ENCODE results near the gene SPRR2A. TPM values are rescaled to one million over a fixed set of nuclear protein-coding genes. Genes with fewer than 3 reads are reported as not detected.
"Not testable (repeated sequence)": the region's sequence is repeated elsewhere in the genome, so short reads cannot be mapped to it uniquely, and the experiment has no call there.

Gene SPRR2A
- polyA plus RNA-seq, 1 experiment: not detected

GRCh38 chr1:153025797-153026196 is 31.5 kb downstream of the SPRR2A start:
- Histone ChIP-seq H3K27me3 (ENCODE audit: control insufficient read depth, insufficient read depth, low read length) (no peaks in the 10 kb centered on the region), H3K4me3 (ENCODE audit: low read depth, low read length) (no peak overlapping the region), H3K9me3 (ENCODE audit: control insufficient read depth, insufficient read depth, low read length) (no peaks in the 10 kb centered on the region), H3K27ac (ENCODE audit: low read depth, low read length) (no peak overlapping the region)
- ChIA-PET CTCF (no interaction called here), POLR2A (no interaction called here)
- TF ChIP-seq, protein P1, sequence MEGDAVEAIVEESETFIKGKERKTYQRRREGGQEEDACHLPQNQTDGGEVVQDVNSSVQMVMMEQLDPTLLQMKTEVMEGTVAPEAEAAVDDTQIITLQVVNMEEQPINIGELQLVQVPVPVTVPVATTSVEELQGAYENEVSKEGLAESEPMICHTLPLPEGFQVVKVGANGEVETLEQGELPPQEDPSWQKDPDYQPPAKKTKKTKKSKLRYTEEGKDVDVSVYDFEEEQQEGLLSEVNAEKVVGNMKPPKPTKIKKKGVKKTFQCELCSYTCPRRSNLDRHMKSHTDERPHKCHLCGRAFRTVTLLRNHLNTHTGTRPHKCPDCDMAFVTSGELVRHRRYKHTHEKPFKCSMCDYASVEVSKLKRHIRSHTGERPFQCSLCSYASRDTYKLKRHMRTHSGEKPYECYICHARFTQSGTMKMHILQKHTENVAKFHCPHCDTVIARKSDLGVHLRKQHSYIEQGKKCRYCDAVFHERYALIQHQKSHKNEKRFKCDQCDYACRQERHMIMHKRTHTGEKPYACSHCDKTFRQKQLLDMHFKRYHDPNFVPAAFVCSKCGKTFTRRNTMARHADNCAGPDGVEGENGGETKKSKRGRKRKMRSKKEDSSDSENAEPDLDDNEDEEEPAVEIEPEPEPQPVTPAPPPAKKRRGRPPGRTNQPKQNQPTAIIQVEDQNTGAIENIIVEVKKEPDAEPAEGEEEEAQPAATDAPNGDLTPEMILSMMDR (IDR thresholded peaks at IDR 0.05; ENCODE audit: low read depth, low read length): no peak
- no peak for DNase-seq (ENCODE audit: low read depth, low spot score)

GRCh38 chr1:153024413-153024812 is 32.9 kb downstream of the SPRR2A start:
- Histone ChIP-seq H3K9me3 (ENCODE audit: control insufficient read depth, insufficient read depth, low read length) (no peaks in the 10 kb centered on the region), H3K27ac (ENCODE audit: low read depth, low read length) (no peak overlapping the region), H3K27me3 (ENCODE audit: control insufficient read depth, insufficient read depth, low read length) (no peaks in the 10 kb centered on the region), H3K4me3 (ENCODE audit: low read depth, low read length) (no peak overlapping the region)
- CTCF ChIA-PET: no interaction called here
- TF ChIP-seq, protein P1 (IDR thresholded peaks at IDR 0.05; ENCODE audit: low read depth, low read length): no peak
- POLR2A ChIA-PET: no interaction called here
- DNase-seq (ENCODE audit: low read depth, low spot score): no peak

DNA sequence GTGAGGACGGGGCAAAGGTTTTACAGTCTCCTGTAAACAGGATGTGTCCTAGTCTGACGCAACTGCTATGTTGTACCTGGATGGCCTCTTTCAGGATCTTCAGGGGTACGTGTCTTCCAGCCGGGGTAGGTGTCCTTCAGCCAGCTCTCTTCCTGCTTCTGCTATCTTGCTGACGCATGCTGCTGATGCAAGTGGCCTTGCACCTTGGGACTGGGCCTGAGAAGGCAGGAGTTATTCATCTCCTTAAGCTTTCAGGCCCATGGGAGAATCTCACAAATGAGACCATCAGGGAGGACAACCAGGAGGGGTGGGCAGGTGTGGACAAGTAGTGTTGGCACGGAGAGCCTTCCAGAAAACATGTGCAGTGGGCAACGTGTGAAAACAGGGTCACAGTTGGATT is 34.2 kb downstream of the SPRR2A start:
- DNase-seq (ENCODE audit: low read depth, low spot score): no peak
- no peak overlapping the region for H3K27ac ChIP-seq (ENCODE audit: low read depth, low read length)
- ChIA-PET CTCF (no interaction called here), POLR2A (no interaction called here)
- no peak overlapping the region for H3K4me3 ChIP-seq (ENCODE audit: low read depth, low read length)
- TF ChIP-seq, protein P1 (IDR thresholded peaks at IDR 0.05; ENCODE audit: low read depth, low read length): no peak
- no peaks in the 10 kb centered on the region for H3K27me3 ChIP-seq (ENCODE audit: control insufficient read depth, insufficient read depth, low read length)
- H3K9me3 ChIP-seq (ENCODE audit: control insufficient read depth, insufficient read depth, low read length): peaks cover 2% of the 10 kb centered on the region; the same call in 1 of the 2 replicates

- H3K9me3 ChIP-seq (ENCODE audit: control insufficient read depth, insufficient read depth, low read length); H3K4me3 ChIP-seq (ENCODE audit: low read depth, low read length); H3K27ac ChIP-seq (ENCODE audit: low read depth, low read length); CTCF ChIA-PET; DNase-seq (ENCODE audit: low read depth, low spot score); POLR2A ChIA-PET; H3K27me3 ChIP-seq (ENCODE audit: control insufficient read depth, insufficient read depth, low read length): not testable (repeated sequence)
Observed at GRCh38 chr1:153022340-153022739, 35.0 kb downstream of the SPRR2A start.

DNA sequence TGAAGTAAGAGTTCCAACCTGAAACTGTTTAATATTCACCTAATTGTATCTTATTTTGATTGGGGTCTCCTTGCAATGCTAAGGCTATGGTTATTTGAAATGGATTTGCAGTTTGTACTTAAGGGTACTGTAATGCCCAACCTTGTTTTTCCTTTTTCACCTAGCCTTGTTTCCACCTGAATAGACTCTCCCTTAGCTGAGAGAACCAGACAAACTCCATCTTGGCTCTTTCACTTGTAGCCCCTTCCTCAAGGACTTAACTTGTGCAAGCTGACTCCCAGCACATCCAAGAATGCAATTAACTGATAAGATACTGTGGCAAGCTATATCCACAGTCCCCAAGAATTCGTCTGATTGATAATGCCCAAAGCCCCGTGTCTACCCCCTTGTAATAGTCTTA is 35.5 kb downstream of the SPRR2A start:
- H3K4me3 ChIP-seq (ENCODE audit: low read depth, low read length); H3K27ac ChIP-seq (ENCODE audit: low read depth, low read length); H3K9me3 ChIP-seq (ENCODE audit: control insufficient read depth, insufficient read depth, low read length); POLR2A ChIA-PET; DNase-seq (ENCODE audit: low read depth, low spot score); H3K27me3 ChIP-seq (ENCODE audit: control insufficient read depth, insufficient read depth, low read length); CTCF ChIA-PET: not testable (repeated sequence)

GRCh38 chr1:153011235-153011758 is 46.0 kb downstream of the SPRR2A start:
- H3K27ac ChIP-seq (ENCODE audit: low read depth, low read length); POLR2A ChIA-PET; CTCF ChIA-PET; DNase-seq (ENCODE audit: low read depth, low spot score); H3K4me3 ChIP-seq (ENCODE audit: low read depth, low read length); H3K27me3 ChIP-seq (ENCODE audit: control insufficient read depth, insufficient read depth, low read length); H3K9me3 ChIP-seq (ENCODE audit: control insufficient read depth, insufficient read depth, low read length): not testable (repeated sequence)

Small RNAs within 50 kb of the gene (small RNA-seq; reads per million reads assigned to genes)
- gene AL356867.1 (ENCODE audit: insufficient read length, low read depth) (not detected), gene RF00322 (ENCODE audit: insufficient read length, low read depth) (not detected)

Other genes with a start within 250 kb of the SPRR2A start
- gene LCE1B, start 245.5 kb downstream of the SPRR2A start, polyA plus RNA-seq (2011; rRNA removed): not detected in 2 replicates
- gene LCE1A, start 230.0 kb downstream of the SPRR2A start, polyA plus RNA-seq (2011; rRNA removed): not detected in 2 replicates
- gene LCE6A, start 214.7 kb downstream of the SPRR2A start, polyA plus RNA-seq (2011; rRNA removed): not detected in 2 replicates
- gene LCE7A, start 197.5 kb downstream of the SPRR2A start, polyA plus RNA-seq (2011; rRNA removed): not detected in 2 replicates
- not detected in 2 replicates for gene SMCP, start 179.2 kb downstream of the SPRR2A start, polyA plus RNA-seq (2011; rRNA removed)
- gene IVL, start 149.0 kb downstream of the SPRR2A start, polyA plus RNA-seq (2011; rRNA removed): not detected in 2 replicates
- not detected in 2 replicates for gene SPRR5, start 110.3 kb downstream of the SPRR2A start, polyA plus RNA-seq (2011; rRNA removed)
- gene SPRR4, start 86.9 kb downstream of the SPRR2A start, polyA plus RNA-seq (2011; rRNA removed): not detected in 2 replicates
- not detected in 2 replicates for gene SPRR1A, start 73.4 kb downstream of the SPRR2A start, polyA plus RNA-seq (2011; rRNA removed)
- not detected in 2 replicates for gene SPRR3, start 55.8 kb downstream of the SPRR2A start, polyA plus RNA-seq (2011; rRNA removed)
- not detected in 2 replicates for gene SPRR1B, start 26.3 kb downstream of the SPRR2A start, polyA plus RNA-seq (2011; rRNA removed)
- gene SPRR2D, start 16.4 kb downstream of the SPRR2A start, polyA plus RNA-seq (2011; rRNA removed): not detected in 2 replicates
- gene SPRR2B, start 14.1 kb upstream of the SPRR2A start, polyA plus RNA-seq (2011; rRNA removed): not detected in 2 replicates
- not detected in 2 replicates for gene SPRR2E, start 37.0 kb upstream of the SPRR2A start, polyA plus RNA-seq (2011; rRNA removed)
- not detected in 2 replicates for gene SPRR2F, start 56.0 kb upstream of the SPRR2A start, polyA plus RNA-seq (2011; rRNA removed)
- not detected in 2 replicates for gene SPRR2G, start 93.4 kb upstream of the SPRR2A start, polyA plus RNA-seq (2011; rRNA removed)
- gene LELP1, start 145.9 kb upstream of the SPRR2A start, polyA plus RNA-seq (2011; rRNA removed): not detected in 2 replicates
- not detected in 2 replicates for gene PRR9, start 160.1 kb upstream of the SPRR2A start, polyA plus RNA-seq (2011; rRNA removed)
- gene LORICRIN, start 202.2 kb upstream of the SPRR2A start, polyA plus RNA-seq (2011; rRNA removed): not detected in 2 replicates